Measurements from ENCODE around the gene NUP160. TPM values are rescaled to one million over a fixed set of nuclear protein-coding genes. Genes with fewer than 3 reads are reported as not detected.
A peak's percentile ranks its signal among the peaks of the same experiment; 100 is the strongest.

The NUP160 gene
- total and polyA plus RNA-seq, 2 of the 4 experiments (the other 2 are of a cell fraction), result 12.5 to 35.0 TPM

GRCh38 chr11:47863189-47863897 is 15.2 kb upstream of the NUP160 start:
- Histone ChIP-seq H4K8ac (ENCODE audit: low read depth in 2 of 2, low read length in 2 of 2) (peak overlapping the region; percentile 13 to 61; a peak in 2 of 4 replicates), H3K18ac (ENCODE audit: low read depth, low read length) (peak overlapping the region; percentile 83), H3K4me3 (ENCODE audit: insufficient read depth, low read depth, low read length) (no peak overlapping the region), H3K27ac (ENCODE audit: insufficient read depth, low read length) (peak overlapping the region; percentile 31; the same call in 1 of the 2 replicates), H3K23ac (ENCODE audit: low read depth, low read length) (no peak overlapping the region; the same call in 1 of the 2 replicates), H2AK5ac (ENCODE audit: low read depth, low read length) (no peak overlapping the region), H3K14ac (replicated peaks; ENCODE audit: low read depth, low read length) (no peak overlapping the region), H2AK9ac (replicated peaks; ENCODE audit: low read depth, low read length, poor library complexity) (no peak overlapping the region), H2BK15ac (ENCODE audit: low read depth, low read length) (peak overlapping the region; percentile 82; the same call in 1 of the 3 replicates), H3K36me3 (ENCODE audit: control insufficient read depth, insufficient read depth, low read length) (no peaks in the 10 kb centered on the region), H2AFZ (replicated peaks; ENCODE audit: low read length, poor library complexity) (no peak overlapping the region), H3K4me2 (ENCODE audit: low read depth, low read length) (peak overlapping the region; percentile 42; the same call in 1 of the 2 replicates), H3K9me1 (ENCODE audit: insufficient read depth, low read length) (peaks cover 6% of the 10 kb centered on the region; the same call in 1 of the 2 replicates), H3K56ac (ENCODE audit: extremely low read depth, insufficient read depth, low read length) (no peak overlapping the region), H3K27me3 (ENCODE audit: control insufficient read depth, insufficient read depth, low read length) (no peaks in the 10 kb centered on the region), H2BK5ac (ENCODE audit: low read depth, low read length, poor library complexity, severe bottlenecking) (peak overlapping the region; percentile 76), H3K4me1 (ENCODE audit: control insufficient read depth, insufficient read depth, low read length) (peaks cover 5% of the 10 kb centered on the region), H3K9ac (ENCODE audit: low read depth, low read length) (no peak overlapping the region), H4K20me1 (ENCODE audit: insufficient read depth, low read length) (no peaks in the 10 kb centered on the region), H2BK20ac (ENCODE audit: low read depth, low read length) (peak overlapping the region; percentile 55; the same call in 1 of the 2 replicates), H2BK120ac (ENCODE audit: low read depth, low read length) (peak overlapping the region; percentile 43; the same call in 1 of the 2 replicates), H3K79me1 (ENCODE audit: low read depth in 1 of 2, low read length in 2 of 2) (no peaks in the 10 kb centered on the region), H3K9me3 (ENCODE audit: control insufficient read depth, insufficient read depth, low read length) (no peaks in the 10 kb centered on the region), H4K91ac (ENCODE audit: insufficient read depth, low read depth, low read length) (no peak overlapping the region), H4K5ac (ENCODE audit: low read depth, low read length) (no peak overlapping the region; the same call in 1 of the 2 replicates), H3K4ac (ENCODE audit: low read depth, low read length) (peak overlapping the region; percentile 7; the same call in 1 of the 2 replicates)
- WGBS, 2 experiments (ENCODE audit: extremely low coverage in 2 of 2, insufficient read length in 1 of 2), result no CpG with 5 or more reads among the region's 4 CpGs
- no TSS peak for BruUV-seq (replicated peaks)
- POLR2A ChIA-PET (ENCODE audit: unreplicated experiment), result no interaction called here
- ATAC-seq (ENCODE audit: low read depth) (peak; percentile 78), DNase-seq (peak; percentile 92)
- intact Hi-C loops (cut with micrococcal nuclease) (loop anchor here (2.0 to 5.0 kb wide), 2 partner anchors 55 to 69 kb away; no protein-coding TSS in a partner anchor), in situ Hi-C loops (cut with MboI; ENCODE audit: low sequenced_read_pairs) (no loop called here), dilution Hi-C loops (cut with HindIII; ENCODE audit: low sequenced_read_pairs, unreplicated experiment) (no loop called here)
- CTCF ChIA-PET, result no interaction called here
- no peak for TF ChIP-seq RAD21 (IDR thresholded peaks at IDR 0.05; ENCODE audit: low read length)
- peak; percentile 41; the same call in 1 of the 2 replicates for TF ChIP-seq MAFK (IDR thresholded peaks at IDR 0.05; ENCODE audit: low read depth, low read length)
- no peak for TF ChIP-seq MXI1 (IDR thresholded peaks at IDR 0.05; ENCODE audit: borderline replicate concordance, low read depth, low read length)
- TF ChIP-seq CTCF (conservative IDR thresholded peaks at IDR 0.05; ENCODE audit: low read depth, low read length), result no peak
- peak; percentile 68; the same call in 1 of the 2 replicates for TF ChIP-seq NFE2L2 (IDR thresholded peaks at IDR 0.05; ENCODE audit: low read depth, low read length)
- no peak for TF ChIP-seq RFX5 (IDR thresholded peaks at IDR 0.05; ENCODE audit: low read depth, low read length)
- TF ChIP-seq FOS (IDR thresholded peaks at IDR 0.05; ENCODE audit: low read depth, low read length), result 0 out of 2 replicates have a peak, but pooled peaks have one; percentile 33
- TF ChIP-seq RCOR1 (IDR thresholded peaks at IDR 0.05; ENCODE audit: insufficient replicate concordance, low read length), result no peak
- no peak for TF ChIP-seq SMC3 (IDR thresholded peaks at IDR 0.05; ENCODE audit: low read depth, low read length)
- no peak for TF ChIP-seq USF2 (IDR thresholded peaks at IDR 0.05; ENCODE audit: low read depth, low read length)
- no peak for TF ChIP-seq ELK1 (IDR thresholded peaks at IDR 0.05; ENCODE audit: borderline replicate concordance, low read depth, low read length)
- no peak for TF ChIP-seq CHD1 (IDR thresholded peaks at IDR 0.05; ENCODE audit: low read depth, low read length)
- no peak for TF ChIP-seq POLR2A (IDR thresholded peaks at IDR 0.05; ENCODE audit: low read depth, low read length)
- no peak for TF ChIP-seq MAZ (IDR thresholded peaks at IDR 0.05; ENCODE audit: borderline replicate concordance, low read depth, low read length)
